HG03442 (cell line): Measurements from ENCODE around the gene RAPSN.

Experiments
- ATAC-seq: cut with Tn5 transposase; IDR thresholded peaks from one replicate; pipeline ENCODE4 v1.9.1; 2021; ENCODE audit warnings: mild to moderate bottlenecking, moderate library complexity; ENCODE audit not compliant: unreplicated experiment

The RAPSN gene

GRCh38 chr11:47448566-47449427, at the start of gene RAPSN:
Gene RAPSN, minus strand, starts transcription at chr11:47449136. Its CDS starts 172 bp downstream, at chr11:47448964.
- no peak for ATAC-seq

GRCh38 chr11:47498149-47498548, 49.2 kb upstream of the RAPSN start:
- no peak for ATAC-seq

GRCh38 chr11:47496808-47497207, 47.9 kb upstream of the RAPSN start:
- ATAC-seq, result no peak

GRCh38 chr11:47495856-47496217, 46.9 kb upstream of the RAPSN start:
- ATAC-seq, result no peak

- no peak for ATAC-seq
Measured at GRCh38 chr11:47495011-47495855, 46.3 kb upstream of the RAPSN start.

- no peak for ATAC-seq
Measured at GRCh38 chr11:47489395-47489755, 40.4 kb upstream of the RAPSN start.

- no peak for ATAC-seq
Measured at GRCh38 chr11:47488674-47489394, 39.9 kb upstream of the RAPSN start.

GRCh38 chr11:47488111-47488510, 39.2 kb upstream of the RAPSN start:
- ATAC-seq, result no peak

GRCh38 chr11:47487421-47487820, 38.5 kb upstream of the RAPSN start:
- no peak for ATAC-seq

GRCh38 chr11:47485107-47485506, 36.2 kb upstream of the RAPSN start:
- ATAC-seq, result no peak

GRCh38 chr11:47483457-47483856, 34.5 kb upstream of the RAPSN start:
- ATAC-seq, result no peak

- no peak for ATAC-seq
Measured at GRCh38 chr11:47480762-47481161, 31.8 kb upstream of the RAPSN start.

- no peak for ATAC-seq
Measured at GRCh38 chr11:47478651-47479329, 29.9 kb upstream of the RAPSN start.

GRCh38 chr11:47477753-47478152, 28.8 kb upstream of the RAPSN start:
- ATAC-seq, result no peak

GRCh38 chr11:47477323-47477722, 28.4 kb upstream of the RAPSN start:
- no peak for ATAC-seq

- ATAC-seq, result no peak
Measured at GRCh38 chr11:47470671-47471070, 21.7 kb upstream of the RAPSN start.

GRCh38 chr11:47469361-47470179, 20.6 kb upstream of the RAPSN start:
- no peak for ATAC-seq

- ATAC-seq, result no peak
Measured at GRCh38 chr11:47468598-47469214, 19.8 kb upstream of the RAPSN start.

- ATAC-seq, result no peak
Measured at GRCh38 chr11:47467357-47467756, 18.4 kb upstream of the RAPSN start.
